Calu3 (cell line): Measurements from ENCODE around the gene KLF6. TPM values are rescaled to one million over a fixed set of nuclear protein-coding genes. Genes with fewer than 3 reads are reported as not detected.
A peak's percentile ranks its signal among the peaks of the same experiment; 100 is the strongest.

ENCODE experiments used
- BruUV-seq: library from RNA; stranded (reverse); fragments of 400-500 nt; replicated peaks from 2 replicates; lab custom pipeline; 2021; lab: Mats Ljungman, UMichigan
- CTCF ChIA-PET: fragments of 300-600 bp; sonication (Branson Sonifier 250); formaldehyde crosslinking; loops from one replicate; lab custom pipeline; 2022; ENCODE audit warnings: antibody characterized with exemption; lab: Charles Lee
- DNase-seq: peaks from one replicate; pipeline ENCODE4 v3.0.0; 2022
- H3K27ac Mint-ChIP-seq: one replicate; pipeline ENCODE4 v1.8.0; 2022; ENCODE audit warnings: mixed read lengths; ENCODE audit not compliant: unreplicated experiment
- H3K27me3 Mint-ChIP-seq: one replicate; pipeline ENCODE4 v1.8.0; 2022; ENCODE audit warnings: mixed read lengths; ENCODE audit not compliant: unreplicated experiment
- H3K36me3 Mint-ChIP-seq: one replicate; pipeline ENCODE4 v1.8.0; 2022; ENCODE audit warnings: mild to moderate bottlenecking, moderate library complexity, mixed read lengths; ENCODE audit not compliant: insufficient read depth, unreplicated experiment
- H3K4me1 Mint-ChIP-seq: one replicate; pipeline ENCODE4 v1.8.0; 2022; ENCODE audit warnings: mild to moderate bottlenecking, low read depth, mixed read lengths; ENCODE audit not compliant: unreplicated experiment
- H3K4me3 Mint-ChIP-seq: one replicate; pipeline ENCODE4 v1.8.0; 2022; ENCODE audit warnings: mild to moderate bottlenecking, low read depth, moderate library complexity, mixed read lengths; ENCODE audit not compliant: unreplicated experiment
- H3K9me3 Mint-ChIP-seq: one replicate; pipeline ENCODE4 v1.8.0; 2022; ENCODE audit warnings: low read depth, mixed read lengths; ENCODE audit not compliant: unreplicated experiment
- intact Hi-C: fragments of 100-400 bp; cut with micrococcal nuclease; formaldehyde crosslinking; loops from one replicate; pipeline ENCODE4 v1.10.0; 2022; ENCODE audit not compliant: unreplicated experiment
- total RNA-seq: library from RNA; stranded (reverse); gene quantifications from 2 replicates; pipeline ENCODE4 v1.2.3, GENCODE V29; 2022
- TF ChIP-seq, protein P1 (sequence below): fragments of 200-600 bp; IDR thresholded peaks from one replicate; pipeline ENCODE4 v1.8.0; 2022; ENCODE audit warnings: antibody characterized with exemption; ENCODE audit not compliant: unreplicated experiment

Gene KLF6
- total RNA-seq, 1 experiment from 2014 or later, result 140 TPM

DNA sequence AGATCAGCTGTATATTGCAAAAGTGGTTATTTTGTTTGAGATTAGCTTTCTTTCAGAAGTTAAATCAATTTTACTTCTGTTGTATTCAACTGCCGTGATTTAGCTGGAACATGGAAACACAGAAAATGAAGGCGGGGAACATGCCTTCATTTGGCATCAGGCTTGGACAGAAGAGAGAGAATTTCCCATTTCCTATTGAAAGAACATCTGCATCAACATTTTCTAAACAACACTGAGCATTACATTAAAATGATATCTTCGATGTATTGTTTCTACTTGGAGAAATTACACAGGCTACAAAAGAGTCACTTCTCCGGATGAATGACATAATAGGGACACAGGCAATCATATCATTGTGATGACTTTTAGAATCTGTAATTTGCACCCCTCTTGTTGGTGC is 46.6 kb upstream of the KLF6 start:
- Mint-ChIP-seq H3K27ac (no peak overlapping the region), H3K4me3 (no peak overlapping the region), H3K4me1 (peaks cover 23% of the 10 kb centered on the region)

DNA sequence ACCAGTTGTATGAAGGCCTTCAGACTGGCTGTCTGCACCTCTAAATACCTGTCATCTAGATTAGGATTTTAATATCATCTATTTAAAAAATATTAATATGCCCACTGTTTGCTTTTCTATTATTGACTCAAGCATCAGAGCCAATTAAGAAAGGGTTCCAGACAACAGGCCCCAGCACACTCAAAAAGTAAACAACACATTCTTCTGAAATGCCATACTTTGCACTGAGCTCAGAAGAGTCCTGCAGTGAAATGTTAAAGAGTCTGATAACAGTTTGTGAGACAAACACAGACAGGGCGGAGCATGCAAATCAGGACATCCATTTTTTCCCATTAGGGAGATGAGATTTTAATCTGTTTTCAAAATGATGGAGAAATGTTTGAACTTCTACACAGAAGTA is 45.9 kb upstream of the KLF6 start:
- DNase-seq, result no peak
- Mint-ChIP-seq H3K4me3 (no peak overlapping the region), H3K36me3 (peaks cover 12% of the 10 kb centered on the region), H3K9me3 (no peaks in the 10 kb centered on the region), H3K27ac (no peak overlapping the region), H3K4me1 (peaks cover 29% of the 10 kb centered on the region), H3K27me3 (no peaks in the 10 kb centered on the region)
- CTCF ChIA-PET, result interaction anchor here (0.6 kb wide), 1 partner anchor 21 kb away, joined by 5 read pairs; no protein-coding TSS in a partner anchor
- TF ChIP-seq, protein P1, sequence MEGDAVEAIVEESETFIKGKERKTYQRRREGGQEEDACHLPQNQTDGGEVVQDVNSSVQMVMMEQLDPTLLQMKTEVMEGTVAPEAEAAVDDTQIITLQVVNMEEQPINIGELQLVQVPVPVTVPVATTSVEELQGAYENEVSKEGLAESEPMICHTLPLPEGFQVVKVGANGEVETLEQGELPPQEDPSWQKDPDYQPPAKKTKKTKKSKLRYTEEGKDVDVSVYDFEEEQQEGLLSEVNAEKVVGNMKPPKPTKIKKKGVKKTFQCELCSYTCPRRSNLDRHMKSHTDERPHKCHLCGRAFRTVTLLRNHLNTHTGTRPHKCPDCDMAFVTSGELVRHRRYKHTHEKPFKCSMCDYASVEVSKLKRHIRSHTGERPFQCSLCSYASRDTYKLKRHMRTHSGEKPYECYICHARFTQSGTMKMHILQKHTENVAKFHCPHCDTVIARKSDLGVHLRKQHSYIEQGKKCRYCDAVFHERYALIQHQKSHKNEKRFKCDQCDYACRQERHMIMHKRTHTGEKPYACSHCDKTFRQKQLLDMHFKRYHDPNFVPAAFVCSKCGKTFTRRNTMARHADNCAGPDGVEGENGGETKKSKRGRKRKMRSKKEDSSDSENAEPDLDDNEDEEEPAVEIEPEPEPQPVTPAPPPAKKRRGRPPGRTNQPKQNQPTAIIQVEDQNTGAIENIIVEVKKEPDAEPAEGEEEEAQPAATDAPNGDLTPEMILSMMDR, result no peak
- intact Hi-C loops, result no loop called here
- no TSS peak for BruUV-seq

More for the DNA sequence above, 46.6 kb upstream of the KLF6 start:
- BruUV-seq, result no TSS peak
- intact Hi-C loops, result no loop called here
- no peaks in the 10 kb centered on the region for H3K9me3 Mint-ChIP-seq
- no peaks in the 10 kb centered on the region for H3K27me3 Mint-ChIP-seq
- CTCF ChIA-PET, result interaction anchor here (0.6 to 0.7 kb wide), 2 partner anchors 21 to 958 kb away, joined by 4 to 5 read pairs; no protein-coding TSS in a partner anchor
- no peak for DNase-seq
- peaks cover 12% of the 10 kb centered on the region for H3K36me3 Mint-ChIP-seq
- TF ChIP-seq, protein P1, result no peak

DNA sequence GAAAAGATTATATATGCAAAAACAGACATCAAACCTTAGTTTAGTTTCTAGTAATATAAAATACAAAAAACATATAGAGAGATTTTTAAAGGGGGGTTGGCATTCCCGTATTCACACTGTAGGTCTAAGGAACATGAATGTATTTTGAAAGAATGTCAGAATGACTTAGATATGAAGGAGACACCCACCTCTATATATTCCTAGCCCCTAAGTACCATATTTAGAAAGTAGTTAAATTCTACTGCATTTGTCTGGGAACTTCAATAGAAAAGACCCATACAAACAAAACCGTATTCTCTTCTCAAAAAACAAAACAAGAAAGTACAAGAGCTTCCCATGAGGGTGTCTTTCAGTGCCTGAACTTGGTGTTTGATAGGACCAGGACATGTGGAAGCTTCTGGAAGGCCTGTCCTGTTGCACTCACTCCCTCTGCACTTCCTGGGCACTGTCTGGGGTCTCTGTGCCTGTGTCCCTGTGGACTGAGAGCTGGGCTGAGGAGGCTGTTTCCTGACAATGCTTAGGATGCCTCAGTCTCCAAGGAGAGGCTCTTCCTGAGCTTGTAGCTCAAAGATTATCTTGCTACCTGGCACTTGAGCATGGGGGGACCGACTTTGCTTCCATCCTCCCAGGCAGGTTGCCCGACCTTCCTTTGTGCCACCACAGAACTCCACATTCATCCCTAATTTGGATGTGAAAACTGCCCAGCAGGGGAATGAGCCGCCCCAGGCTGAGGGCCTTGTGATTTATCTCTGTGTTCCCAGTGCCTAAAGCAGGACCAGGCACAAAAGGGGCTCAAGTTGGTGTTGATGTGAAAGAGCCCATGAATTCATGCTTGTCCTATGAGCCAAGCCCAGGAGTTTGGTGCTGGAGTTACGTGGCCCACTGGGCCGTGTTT is 44.4 kb upstream of the KLF6 start:
- H3K36me3 Mint-ChIP-seq, result peaks cover 12% of the 10 kb centered on the region
- peak overlapping the region; percentile 74 for H3K4me3 Mint-ChIP-seq
- peak overlapping the region; percentile 92 for H3K27ac Mint-ChIP-seq
- no peaks in the 10 kb centered on the region for H3K27me3 Mint-ChIP-seq
- H3K4me1 Mint-ChIP-seq, result peaks cover 41% of the 10 kb centered on the region
- BruUV-seq, result no TSS peak
- no peak for DNase-seq
- no peaks in the 10 kb centered on the region for H3K9me3 Mint-ChIP-seq
- intact Hi-C loops, result loop anchor here (1.0 kb wide), 1 partner anchor 47 kb away; no protein-coding TSS in a partner anchor
- TF ChIP-seq, protein P1, result no peak
- CTCF ChIA-PET, result interaction anchor here (0.6 to 2.4 kb wide), 3 partner anchors 23 to 634 kb away, joined by 3 to 13 read pairs (median 4); no protein-coding TSS in a partner anchor

DNA sequence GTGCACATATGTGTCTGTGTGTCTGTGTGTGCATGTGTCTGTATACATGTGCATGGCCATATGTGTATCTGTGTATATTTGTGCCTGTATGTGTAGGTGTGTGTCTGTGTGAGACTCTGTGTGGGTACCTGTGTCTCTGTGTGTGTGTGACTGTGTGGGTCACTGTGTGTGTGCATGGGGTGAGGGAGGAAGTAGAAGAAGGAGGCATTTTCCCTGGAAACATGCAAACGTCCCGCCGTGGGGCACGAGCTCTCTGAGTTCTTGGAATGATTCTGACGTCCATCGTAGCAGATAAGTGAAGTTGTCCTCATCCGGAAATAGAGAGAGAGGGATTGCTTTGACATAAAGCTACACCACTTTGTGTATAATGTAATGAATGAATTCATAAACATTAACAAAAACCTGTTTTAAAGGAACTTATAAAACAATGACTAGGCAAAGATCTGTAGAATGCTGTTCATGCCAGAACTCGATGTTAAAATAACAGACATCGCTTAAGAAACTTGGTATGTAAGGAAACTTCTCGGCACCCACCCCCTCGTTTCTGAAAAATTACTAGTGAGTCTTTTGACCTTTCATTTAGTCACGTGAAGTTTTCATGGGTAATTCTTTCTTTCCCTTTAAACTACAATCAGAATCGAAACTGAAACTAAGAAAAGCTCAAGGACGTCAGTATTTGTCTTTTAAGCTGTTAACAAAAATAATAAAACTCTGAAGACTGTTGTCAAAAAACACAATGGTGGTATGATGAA is 43.6 kb upstream of the KLF6 start:
- peaks cover 12% of the 10 kb centered on the region for H3K36me3 Mint-ChIP-seq
- no peaks in the 10 kb centered on the region for H3K27me3 Mint-ChIP-seq
- H3K4me3 Mint-ChIP-seq, result peak overlapping the region; percentile 74
- intact Hi-C loops, result loop anchor here (1.0 kb wide), 1 partner anchor 48 kb away; no protein-coding TSS in a partner anchor
- H3K27ac Mint-ChIP-seq, result peak overlapping the region; percentile 92
- TF ChIP-seq, protein P1, result no peak
- CTCF ChIA-PET, result interaction anchor here (0.6 to 2.4 kb wide), 2 partner anchors 24 to 302 kb away, joined by 4 to 13 read pairs; no protein-coding TSS in a partner anchor
- TSS peak; percentile 96 for BruUV-seq
- peaks cover 41% of the 10 kb centered on the region for H3K4me1 Mint-ChIP-seq
- no peak for DNase-seq
- no peaks in the 10 kb centered on the region for H3K9me3 Mint-ChIP-seq
